Measurements from ENCODE around the gene PDE2A. TPM values are rescaled to one million over a fixed set of nuclear protein-coding genes. Genes with fewer than 3 reads are reported as not detected.
A peak's percentile ranks its signal among the peaks of the same experiment; 100 is the strongest.

PDE2A gene
- total RNA-seq, 1 donor from 2014 or later, result 0.11 TPM

- Histone ChIP-seq H3K36me3 (no peaks in the 10 kb centered on the region), H3K79me2 (ENCODE audit: low read depth) (no peaks in the 10 kb centered on the region), H3K4me2 (peak overlapping the region; percentile 63), H3K9me3 (ENCODE audit: low read depth) (no peaks in the 10 kb centered on the region), H3K27me3 (no peaks in the 10 kb centered on the region), H2AFZ (replicated peaks) (no peak overlapping the region), H3K27ac (no peak overlapping the region), H3K9ac (no peak overlapping the region), H3F3A (ENCODE audit: low read depth) (peaks cover 33% of the 10 kb centered on the region), H4K20me1 (ENCODE audit: low read depth) (peaks cover 44% of the 10 kb centered on the region), H3K4me3 (no peak overlapping the region), H3K4me1 (peaks cover 53% of the 10 kb centered on the region)
- H3K36me3 Mint-ChIP-seq, result no peaks in the 10 kb centered on the region
- DNase-seq (ENCODE audit: low spot score), result peak; percentile 67
- peaks cover 3% of the 10 kb centered on the region for H3K27me3 Mint-ChIP-seq (ENCODE audit: insufficient read depth, low read depth)
- no peak overlapping the region for H3K4me3 Mint-ChIP-seq
- TF ChIP-seq CTCF (IDR thresholded peaks at IDR 0.05) (no peak), EZH2phosphoT487 (IDR thresholded peaks at IDR 0.05) (no peak), EZH2 (IDR thresholded peaks at IDR 0.05) (no peak)
- no peaks in the 10 kb centered on the region for H3K9me3 Mint-ChIP-seq
- H3K4me1 Mint-ChIP-seq, result peaks cover 59% of the 10 kb centered on the region
- peak overlapping the region; percentile 69 for H3K27ac Mint-ChIP-seq
Measured at GRCh38 chr11:72703267-72704008, 29.2 kb upstream of the PDE2A start.

GRCh38 chr11:72702577-72703241 lies 28.5 kb upstream of the PDE2A start:
- Histone ChIP-seq H3K4me2 (peak overlapping the region; percentile 63), H3F3A (ENCODE audit: low read depth) (peaks cover 33% of the 10 kb centered on the region), H4K20me1 (ENCODE audit: low read depth) (peaks cover 44% of the 10 kb centered on the region), H3K9me3 (ENCODE audit: low read depth) (no peaks in the 10 kb centered on the region), H3K27ac (peak overlapping the region; percentile 67), H3K79me2 (ENCODE audit: low read depth) (no peaks in the 10 kb centered on the region), H3K27me3 (no peaks in the 10 kb centered on the region), H3K4me3 (no peak overlapping the region), H3K9ac (no peak overlapping the region), H3K36me3 (no peaks in the 10 kb centered on the region), H3K4me1 (peaks cover 53% of the 10 kb centered on the region), H2AFZ (replicated peaks) (no peak overlapping the region)
- H3K27me3 Mint-ChIP-seq (ENCODE audit: insufficient read depth, low read depth), result no peaks in the 10 kb centered on the region
- H3K9me3 Mint-ChIP-seq, result no peaks in the 10 kb centered on the region
- peak overlapping the region; percentile 1 for H3K27ac Mint-ChIP-seq
- no peaks in the 10 kb centered on the region for H3K36me3 Mint-ChIP-seq
- no peak for DNase-seq (ENCODE audit: low spot score)
- no peak overlapping the region for H3K4me3 Mint-ChIP-seq
- TF ChIP-seq EZH2phosphoT487 (IDR thresholded peaks at IDR 0.05) (no peak), CTCF (IDR thresholded peaks at IDR 0.05) (no peak), EZH2 (IDR thresholded peaks at IDR 0.05) (no peak)
- H3K4me1 Mint-ChIP-seq, result peaks cover 54% of the 10 kb centered on the region

GRCh38 chr11:72702096-72702495 lies 27.9 kb upstream of the PDE2A start:
- H2AFZ ChIP-seq (replicated peaks), result no peak overlapping the region
- DNase-seq (ENCODE audit: low spot score), result no peak
- Mint-ChIP-seq H3K36me3 (no peaks in the 10 kb centered on the region), H3K27me3 (ENCODE audit: insufficient read depth, low read depth) (no peaks in the 10 kb centered on the region), H3K9me3 (no peaks in the 10 kb centered on the region), H3K4me1 (peaks cover 49% of the 10 kb centered on the region), H3K4me3 (no peak overlapping the region), H3K27ac (no peak overlapping the region)
- H3K27me3 ChIP-seq, result no peaks in the 10 kb centered on the region
- peaks cover 33% of the 10 kb centered on the region for H3F3A ChIP-seq (ENCODE audit: low read depth)
- H3K27ac ChIP-seq, result no peak overlapping the region
- no peaks in the 10 kb centered on the region for H3K79me2 ChIP-seq (ENCODE audit: low read depth)
- peaks cover 42% of the 10 kb centered on the region for H4K20me1 ChIP-seq (ENCODE audit: low read depth)
- H3K36me3 ChIP-seq, result no peaks in the 10 kb centered on the region
- H3K4me1 ChIP-seq, result peaks cover 47% of the 10 kb centered on the region
- no peak overlapping the region for H3K4me3 ChIP-seq
- no peak overlapping the region for H3K4me2 ChIP-seq
- no peak overlapping the region for H3K9ac ChIP-seq
- H3K9me3 ChIP-seq (ENCODE audit: low read depth), result no peaks in the 10 kb centered on the region
- TF ChIP-seq CTCF (IDR thresholded peaks at IDR 0.05) (no peak), EZH2phosphoT487 (IDR thresholded peaks at IDR 0.05) (no peak)

Measured in neural progenitor cell (in vitro differentiated cells).